ENCODE measurements around the gene UMODL1.
A peak's percentile ranks its signal among the peaks of the same experiment; 100 is the strongest.

The UMODL1 gene

DNA sequence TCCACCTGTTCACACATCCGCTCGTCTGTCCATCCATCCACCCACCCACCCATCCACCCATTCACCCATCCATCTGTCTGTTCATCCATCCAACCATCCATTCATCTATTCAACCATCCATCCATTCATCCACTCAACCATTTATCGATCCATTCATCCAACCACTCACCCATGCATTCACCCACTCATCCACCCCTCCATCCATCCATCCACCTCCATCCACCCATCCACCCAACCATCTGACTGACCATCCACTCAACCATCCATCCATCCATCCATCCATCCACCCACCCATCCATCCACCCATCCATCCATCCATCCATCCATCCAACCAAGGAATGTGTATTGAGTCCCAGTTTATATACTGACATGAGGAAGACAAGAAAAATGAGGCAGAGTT is 73.1 kb downstream of the UMODL1 start:
- Histone ChIP-seq H3K36me3 (replicated peaks; ENCODE audit: insufficient read depth, low read length) (no peaks in the 10 kb centered on the region), H3K9me3 (replicated peaks; ENCODE audit: insufficient read depth, low read length) (no peaks in the 10 kb centered on the region), H3K4me2 (ENCODE audit: low read depth, low read length) (no peak overlapping the region), H3K9ac (ENCODE audit: low read length) (no peak overlapping the region), H4K20me1 (ENCODE audit: insufficient read depth, low read length) (no peaks in the 10 kb centered on the region), H3K9me2 (replicated peaks; ENCODE audit: insufficient read depth, low read length) (no peaks in the 10 kb centered on the region), H3K79me2 (ENCODE audit: low read length) (no peaks in the 10 kb centered on the region), H2AFZ (ENCODE audit: low read length) (no peak overlapping the region), H3F3A (ENCODE audit: insufficient read depth, low read length) (no peaks in the 10 kb centered on the region), H3K27ac (ENCODE audit: low read length) (no peak overlapping the region), H3K4me3 (ENCODE audit: low read length) (no peak overlapping the region), H3K27me3 (replicated peaks; ENCODE audit: insufficient read depth, low read length) (peaks cover 53% of the 10 kb centered on the region), H3K4me1 (ENCODE audit: low read length) (no peaks in the 10 kb centered on the region)
- TF ChIP-seq, protein P1, sequence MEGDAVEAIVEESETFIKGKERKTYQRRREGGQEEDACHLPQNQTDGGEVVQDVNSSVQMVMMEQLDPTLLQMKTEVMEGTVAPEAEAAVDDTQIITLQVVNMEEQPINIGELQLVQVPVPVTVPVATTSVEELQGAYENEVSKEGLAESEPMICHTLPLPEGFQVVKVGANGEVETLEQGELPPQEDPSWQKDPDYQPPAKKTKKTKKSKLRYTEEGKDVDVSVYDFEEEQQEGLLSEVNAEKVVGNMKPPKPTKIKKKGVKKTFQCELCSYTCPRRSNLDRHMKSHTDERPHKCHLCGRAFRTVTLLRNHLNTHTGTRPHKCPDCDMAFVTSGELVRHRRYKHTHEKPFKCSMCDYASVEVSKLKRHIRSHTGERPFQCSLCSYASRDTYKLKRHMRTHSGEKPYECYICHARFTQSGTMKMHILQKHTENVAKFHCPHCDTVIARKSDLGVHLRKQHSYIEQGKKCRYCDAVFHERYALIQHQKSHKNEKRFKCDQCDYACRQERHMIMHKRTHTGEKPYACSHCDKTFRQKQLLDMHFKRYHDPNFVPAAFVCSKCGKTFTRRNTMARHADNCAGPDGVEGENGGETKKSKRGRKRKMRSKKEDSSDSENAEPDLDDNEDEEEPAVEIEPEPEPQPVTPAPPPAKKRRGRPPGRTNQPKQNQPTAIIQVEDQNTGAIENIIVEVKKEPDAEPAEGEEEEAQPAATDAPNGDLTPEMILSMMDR (IDR thresholded peaks at IDR 0.05; ENCODE audit: low read length), result no peak
- no peak for TF ChIP-seq EZH2phosphoT487 (IDR thresholded peaks at IDR 0.05; ENCODE audit: low read length)
- no peak for DNase-seq

DNA sequence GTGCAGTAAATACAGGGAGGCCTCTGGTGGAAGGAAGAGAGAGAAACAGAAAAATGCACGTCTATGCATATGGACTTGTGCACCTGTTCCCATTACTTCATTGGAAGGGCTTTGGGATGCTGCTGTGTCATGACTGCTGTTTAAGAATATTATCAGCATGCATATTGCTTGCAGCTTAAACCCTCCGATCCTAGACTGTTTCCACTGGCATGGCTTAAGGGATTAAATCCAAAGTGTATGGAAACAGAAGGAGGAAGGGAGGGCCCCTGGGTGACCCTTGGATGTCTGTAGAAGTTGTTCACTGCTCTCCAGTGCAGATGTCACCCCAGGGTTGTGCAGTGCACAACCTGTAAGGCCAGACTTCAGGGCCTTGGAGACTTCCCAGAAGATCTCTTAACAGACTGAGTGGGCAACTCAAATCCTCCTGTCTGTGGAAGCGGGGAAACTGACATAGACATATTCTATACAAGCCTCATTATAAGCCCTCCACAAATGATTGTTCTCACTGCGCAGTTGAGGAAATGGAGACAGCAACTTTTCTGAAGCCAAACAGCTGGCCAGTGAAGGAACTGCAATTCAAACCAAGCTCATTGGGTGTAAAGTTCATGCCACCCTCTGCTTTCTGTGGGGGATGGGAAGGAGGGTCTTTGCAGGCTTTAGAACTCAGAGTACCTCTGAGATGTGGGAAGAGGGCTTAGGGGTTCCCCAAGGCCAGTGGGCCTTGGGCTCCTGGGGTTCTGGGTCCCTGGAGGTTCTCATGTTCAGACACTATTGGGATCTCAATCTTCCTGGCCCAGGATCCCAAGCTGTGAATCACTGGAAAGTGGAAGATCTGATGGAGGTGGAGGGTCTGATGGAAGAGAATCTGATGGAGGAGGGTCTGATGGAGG is 73.8 kb downstream of the UMODL1 start:
- Histone ChIP-seq H3K9me2 (replicated peaks; ENCODE audit: insufficient read depth, low read length) (no peaks in the 10 kb centered on the region), H3K4me1 (ENCODE audit: low read length) (no peaks in the 10 kb centered on the region), H3K79me2 (ENCODE audit: low read length) (no peaks in the 10 kb centered on the region), H3K4me3 (ENCODE audit: low read length) (no peak overlapping the region), H3F3A (ENCODE audit: insufficient read depth, low read length) (no peaks in the 10 kb centered on the region), H3K27ac (ENCODE audit: low read length) (no peak overlapping the region), H2AFZ (ENCODE audit: low read length) (no peak overlapping the region), H3K36me3 (replicated peaks; ENCODE audit: insufficient read depth, low read length) (no peaks in the 10 kb centered on the region), H4K20me1 (ENCODE audit: insufficient read depth, low read length) (no peaks in the 10 kb centered on the region), H3K4me2 (ENCODE audit: low read depth, low read length) (no peak overlapping the region), H3K27me3 (replicated peaks; ENCODE audit: insufficient read depth, low read length) (peaks cover 60% of the 10 kb centered on the region), H3K9me3 (replicated peaks; ENCODE audit: insufficient read depth, low read length) (no peaks in the 10 kb centered on the region), H3K9ac (ENCODE audit: low read length) (no peak overlapping the region)
- no peak for DNase-seq
- TF ChIP-seq, protein P1 (IDR thresholded peaks at IDR 0.05; ENCODE audit: low read length), result no peak
- no peak for TF ChIP-seq EZH2phosphoT487 (IDR thresholded peaks at IDR 0.05; ENCODE audit: low read length)
- TF ChIP-seq EZH2 (optimal IDR thresholded peaks at IDR 0.05; ENCODE audit: low read depth, low read length), result no peak

DNA sequence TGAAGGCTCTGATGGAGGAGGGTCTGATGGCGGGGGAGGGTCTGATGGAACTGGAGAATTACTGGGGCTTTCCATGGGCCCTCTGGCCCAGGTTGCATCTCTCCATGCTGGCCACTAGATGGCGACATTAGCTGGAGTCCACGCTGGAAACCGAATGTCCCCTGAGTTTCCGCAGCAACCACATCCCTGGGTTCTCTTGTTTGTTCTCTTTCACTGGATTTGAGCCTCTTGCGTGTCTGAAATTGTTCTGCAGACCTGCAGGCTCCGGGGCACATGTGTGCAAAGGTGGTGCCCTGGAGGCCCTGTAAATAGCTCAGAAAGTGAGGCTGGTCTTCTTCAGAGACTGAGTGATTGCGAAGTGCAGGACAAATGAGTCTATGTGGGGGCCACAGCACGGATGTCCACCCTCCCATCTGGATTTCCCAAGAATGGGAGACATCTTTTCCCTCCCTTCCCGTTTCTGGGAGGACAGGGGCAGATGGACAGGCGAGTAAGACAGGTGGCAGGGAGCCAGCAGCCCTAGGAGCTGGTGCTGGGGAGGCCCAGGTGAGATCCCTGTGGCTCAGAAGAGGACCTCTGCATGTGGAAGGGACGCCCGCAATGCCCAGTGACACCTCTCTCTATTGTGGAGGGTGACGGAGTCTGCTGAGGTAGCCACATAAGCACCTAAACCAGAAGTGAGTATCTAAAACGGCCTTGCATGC is 74.6 kb downstream of the UMODL1 start:
- Histone ChIP-seq H3K4me2 (ENCODE audit: low read depth, low read length) (peak overlapping the region; percentile 10; the same call in 1 of the 2 replicates), H3K27me3 (replicated peaks; ENCODE audit: insufficient read depth, low read length) (peaks cover 63% of the 10 kb centered on the region), H3K9me3 (replicated peaks; ENCODE audit: insufficient read depth, low read length) (no peaks in the 10 kb centered on the region), H3K9me2 (replicated peaks; ENCODE audit: insufficient read depth, low read length) (no peaks in the 10 kb centered on the region), H4K20me1 (ENCODE audit: insufficient read depth, low read length) (no peaks in the 10 kb centered on the region), H3K27ac (ENCODE audit: low read length) (no peak overlapping the region), H3K4me1 (ENCODE audit: low read length) (no peaks in the 10 kb centered on the region), H3K36me3 (replicated peaks; ENCODE audit: insufficient read depth, low read length) (no peaks in the 10 kb centered on the region), H3F3A (ENCODE audit: insufficient read depth, low read length) (no peaks in the 10 kb centered on the region), H3K4me3 (ENCODE audit: low read length) (no peak overlapping the region), H3K9ac (ENCODE audit: low read length) (no peak overlapping the region), H3K79me2 (ENCODE audit: low read length) (no peaks in the 10 kb centered on the region), H2AFZ (ENCODE audit: low read length) (no peak overlapping the region)
- DNase-seq, result peak; percentile 68
- no peak for TF ChIP-seq EZH2phosphoT487 (IDR thresholded peaks at IDR 0.05; ENCODE audit: low read length)
- TF ChIP-seq, protein P1 (IDR thresholded peaks at IDR 0.05; ENCODE audit: low read length), result peak; percentile 99

Data from MM.1S (cell line).